GM23338 (cell line): ENCODE results near the gene CDKN2AIP.

Experiments used
- EZH2phosphoT487 ChIP-seq: fragments of 200-600 bp; sonication (generic); IDR thresholded peaks from one replicate; pipeline ENCODE4 v1.8.1; 2018; ENCODE audit warnings: antibody characterized with exemption; ENCODE audit not compliant: unreplicated experiment
- TF ChIP-seq, protein P1 (sequence below), 2 experiments: fragments of 200-600 bp in 1 of 2; sonication (generic) in 1 of 2; conservative IDR thresholded peaks; 2 replicates each; pipeline versions ENCODE4 v1.5.1 to v1.6.1; 2016 to 2017; ENCODE audit warnings: antibody characterized with exemption in 2 of 2, low read depth in 2 of 2, mild to moderate bottlenecking in 2 of 2, moderate library complexity in 1 of 2

DNA sequence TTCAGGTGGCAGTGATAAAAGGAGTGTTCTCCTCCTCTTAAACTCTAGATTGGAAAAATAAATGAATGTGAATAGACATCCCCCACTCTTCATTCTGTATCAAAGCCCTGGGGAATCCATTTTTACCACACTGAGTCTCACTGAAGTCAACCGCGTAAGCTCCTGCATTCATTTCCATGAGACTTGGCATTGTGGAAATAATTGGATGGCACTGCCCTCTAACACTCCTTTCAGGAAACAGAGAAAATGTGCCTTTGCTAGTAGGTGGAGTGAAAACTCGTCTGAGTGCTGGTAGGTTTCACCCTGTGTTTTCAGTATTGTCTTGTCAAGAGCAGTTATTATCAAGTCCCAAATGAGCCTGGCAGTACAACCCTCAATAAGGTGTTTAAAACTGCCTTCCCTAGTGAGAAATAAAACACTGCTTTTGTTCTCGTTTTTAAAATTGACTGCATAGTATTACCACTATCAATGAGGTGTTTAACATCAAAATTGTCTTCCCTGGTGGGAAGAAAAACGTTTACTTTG is 9.7 kb upstream of the CDKN2AIP start:
- TF ChIP-seq, protein P1, sequence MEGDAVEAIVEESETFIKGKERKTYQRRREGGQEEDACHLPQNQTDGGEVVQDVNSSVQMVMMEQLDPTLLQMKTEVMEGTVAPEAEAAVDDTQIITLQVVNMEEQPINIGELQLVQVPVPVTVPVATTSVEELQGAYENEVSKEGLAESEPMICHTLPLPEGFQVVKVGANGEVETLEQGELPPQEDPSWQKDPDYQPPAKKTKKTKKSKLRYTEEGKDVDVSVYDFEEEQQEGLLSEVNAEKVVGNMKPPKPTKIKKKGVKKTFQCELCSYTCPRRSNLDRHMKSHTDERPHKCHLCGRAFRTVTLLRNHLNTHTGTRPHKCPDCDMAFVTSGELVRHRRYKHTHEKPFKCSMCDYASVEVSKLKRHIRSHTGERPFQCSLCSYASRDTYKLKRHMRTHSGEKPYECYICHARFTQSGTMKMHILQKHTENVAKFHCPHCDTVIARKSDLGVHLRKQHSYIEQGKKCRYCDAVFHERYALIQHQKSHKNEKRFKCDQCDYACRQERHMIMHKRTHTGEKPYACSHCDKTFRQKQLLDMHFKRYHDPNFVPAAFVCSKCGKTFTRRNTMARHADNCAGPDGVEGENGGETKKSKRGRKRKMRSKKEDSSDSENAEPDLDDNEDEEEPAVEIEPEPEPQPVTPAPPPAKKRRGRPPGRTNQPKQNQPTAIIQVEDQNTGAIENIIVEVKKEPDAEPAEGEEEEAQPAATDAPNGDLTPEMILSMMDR (conservative IDR thresholded peaks at IDR 0.05; ENCODE audit: low read depth in 2 of 2) = no peak
- TF ChIP-seq EZH2phosphoT487 = no peak
